Measurements from ENCODE around the gene TDRD7.
"Not testable (repeated sequence)": the region's sequence is repeated elsewhere in the genome, so short reads cannot be mapped to it uniquely, and the experiment has no call there.

Gene TDRD7

DNA sequence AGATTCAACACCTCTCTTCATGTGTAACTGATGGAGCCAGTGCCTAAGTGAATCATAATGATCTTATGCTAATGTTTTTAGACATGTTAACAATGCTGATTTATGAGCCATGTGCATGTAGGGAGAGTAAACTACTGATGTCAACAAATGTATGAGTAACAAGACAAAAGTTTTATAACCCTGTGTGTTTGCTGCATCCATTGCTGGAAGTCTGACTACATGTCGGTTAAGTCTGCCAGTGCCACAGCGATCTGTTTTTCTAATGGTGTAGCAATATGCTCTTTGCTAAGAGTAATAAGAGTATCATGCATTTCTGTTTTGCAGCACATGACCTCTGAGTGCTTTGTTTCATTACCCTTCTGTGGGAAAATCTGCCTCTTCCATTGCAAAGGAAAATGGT lies 63.2 kb downstream of the TDRD7 start:
- no peak for DNase-seq (ENCODE audit: low read depth in 2 of 2, low spot score in 1 of 2)

DNA sequence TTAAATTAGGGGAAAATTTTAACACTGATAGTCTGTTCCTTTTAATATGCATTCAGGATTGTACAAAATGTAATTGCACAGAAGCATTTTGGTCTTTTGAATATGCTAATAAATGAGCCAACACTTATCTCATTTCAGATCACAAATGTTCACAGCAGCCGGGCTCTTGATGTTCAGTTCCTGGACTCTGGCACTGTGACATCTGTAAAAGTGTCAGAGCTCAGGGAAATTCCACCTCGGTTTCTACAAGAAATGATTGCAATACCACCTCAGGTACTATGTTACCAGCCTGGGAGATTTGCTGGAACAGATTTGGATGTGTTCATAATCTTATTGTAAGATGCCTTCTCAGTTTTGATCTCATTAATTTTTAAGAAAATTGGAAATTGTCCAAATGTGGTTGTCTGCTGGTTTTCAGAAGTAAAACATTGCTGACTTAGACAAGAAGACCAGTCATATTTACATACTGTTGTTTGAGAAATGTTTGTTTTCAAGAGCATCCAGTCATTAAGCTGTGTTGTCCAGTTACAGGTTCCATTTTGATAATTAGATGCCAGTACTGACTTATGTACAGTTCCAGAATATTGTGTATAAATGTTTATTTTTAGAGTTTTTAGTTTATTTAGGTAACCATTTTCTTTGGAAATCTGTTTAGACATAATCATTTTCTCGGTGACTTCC lies 66.5 kb downstream of the TDRD7 start:
- no peak for DNase-seq (ENCODE audit: low read depth in 2 of 2, low spot score in 1 of 2)

DNA sequence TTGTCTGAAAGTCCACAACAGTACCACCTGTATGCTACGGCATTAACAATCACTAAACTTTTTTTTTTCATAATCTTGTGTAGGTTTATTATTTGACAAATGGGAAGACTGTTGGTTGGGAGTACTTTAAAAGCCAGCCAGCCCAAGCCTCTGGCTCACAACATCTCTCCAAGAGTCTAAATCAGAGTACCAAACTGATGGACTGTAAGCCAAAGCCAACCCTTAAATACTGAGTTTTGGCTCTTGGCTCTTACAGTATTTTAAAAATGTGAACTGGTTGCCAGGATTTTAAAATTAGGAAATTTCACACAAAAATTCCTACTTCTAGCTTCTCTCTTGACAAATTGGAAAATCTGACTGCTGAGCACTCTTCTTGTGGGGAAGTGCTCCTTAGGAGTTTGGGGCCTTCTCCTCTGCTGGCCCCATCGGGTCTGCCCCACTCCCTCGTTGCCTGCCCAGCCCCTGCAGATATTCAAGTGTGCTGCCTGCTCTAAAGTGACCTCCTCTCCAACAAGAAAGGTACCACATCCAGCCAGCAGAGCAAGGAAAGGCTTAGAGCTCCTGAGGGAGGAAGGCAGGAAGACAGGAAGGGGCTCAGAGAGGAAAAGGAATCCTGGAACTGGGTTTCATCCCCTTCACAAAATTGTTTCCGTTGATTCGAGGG lies 67.7 kb downstream of the TDRD7 start:
- no peak for DNase-seq (ENCODE audit: low read depth in 2 of 2, low spot score in 1 of 2)

DNA sequence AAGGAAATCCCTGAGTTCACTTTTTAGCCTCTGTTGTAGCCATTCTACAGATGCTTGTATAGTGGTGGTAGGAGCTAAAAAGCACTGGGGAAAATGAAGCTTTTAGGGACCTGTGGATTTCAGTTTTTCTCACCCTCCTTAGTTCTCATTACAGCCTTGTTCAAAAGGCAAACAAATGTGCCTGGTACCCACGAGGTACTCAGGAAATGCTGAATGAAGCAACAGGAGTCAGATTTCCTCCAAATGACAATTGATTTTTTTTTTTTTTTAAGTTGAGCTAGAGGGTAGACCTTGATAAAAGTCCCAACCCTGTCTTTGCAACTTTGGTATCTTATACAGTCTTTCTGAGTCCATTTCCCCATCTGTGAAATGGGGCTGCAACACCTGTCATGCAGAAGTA lies 68.3 kb downstream of the TDRD7 start:
- DNase-seq (ENCODE audit: low read depth in 2 of 2, low spot score in 1 of 2), result no peak

DNA sequence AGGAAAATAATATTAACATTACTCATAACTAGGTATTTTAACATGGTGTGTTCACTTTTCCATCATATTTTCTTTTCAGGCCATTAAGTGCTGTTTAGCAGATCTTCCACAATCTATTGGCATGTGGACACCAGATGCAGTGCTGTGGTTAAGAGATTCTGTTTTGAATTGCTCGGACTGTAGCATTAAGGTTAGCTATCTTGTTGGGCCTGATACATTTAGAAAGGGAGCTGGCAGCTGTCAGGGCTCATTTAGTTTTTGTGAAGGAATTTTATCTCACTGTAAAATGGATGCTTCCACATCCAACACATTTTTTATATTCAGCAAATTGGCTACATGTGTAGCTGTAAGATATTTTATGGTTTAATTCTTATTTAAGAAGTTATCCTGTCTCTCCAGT lies 68.9 kb downstream of the TDRD7 start:
- no peak for DNase-seq (ENCODE audit: low read depth in 2 of 2, low spot score in 1 of 2)

DNA sequence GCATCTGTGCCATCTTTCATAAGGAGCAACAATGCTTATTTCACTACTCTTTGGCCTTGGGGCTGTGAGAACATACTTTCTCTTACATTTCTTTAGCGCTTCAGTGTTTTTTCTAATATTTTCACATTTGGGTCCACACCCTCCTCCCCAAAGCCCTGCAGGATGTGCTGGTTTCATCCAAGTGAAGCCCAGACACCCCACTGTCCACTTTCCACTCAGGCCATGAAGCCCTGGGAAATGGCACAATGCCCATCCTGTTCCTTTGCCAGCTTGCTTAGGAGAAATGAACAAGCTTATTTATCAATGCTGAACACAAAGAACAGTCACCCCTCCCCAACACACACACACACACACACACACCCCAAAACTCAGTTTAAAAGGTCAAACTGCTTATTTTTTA lies 72.2 kb downstream of the TDRD7 start:
- no peak for DNase-seq (ENCODE audit: low read depth in 2 of 2, low spot score in 1 of 2)

DNA sequence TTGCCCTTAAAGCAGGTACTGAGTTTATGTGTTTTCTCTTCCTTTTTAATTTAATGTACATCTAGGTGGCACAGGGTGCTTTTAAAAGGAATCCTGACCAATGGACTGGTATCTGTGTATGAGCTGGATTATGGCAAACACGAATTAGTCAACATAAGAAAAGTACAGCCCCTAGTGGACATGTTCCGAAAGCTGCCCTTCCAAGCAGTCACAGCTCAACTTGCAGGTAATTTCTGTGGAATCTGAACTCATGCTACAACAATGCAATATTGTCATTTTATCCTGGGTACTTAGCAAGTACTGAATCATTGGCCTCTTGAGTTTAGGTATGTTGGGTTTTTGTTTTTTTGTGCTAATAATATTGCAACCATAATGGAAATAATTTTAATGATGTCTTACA lies 75.2 kb downstream of the TDRD7 start:
- no peak for DNase-seq (ENCODE audit: low read depth in 2 of 2, low spot score in 1 of 2)

DNA sequence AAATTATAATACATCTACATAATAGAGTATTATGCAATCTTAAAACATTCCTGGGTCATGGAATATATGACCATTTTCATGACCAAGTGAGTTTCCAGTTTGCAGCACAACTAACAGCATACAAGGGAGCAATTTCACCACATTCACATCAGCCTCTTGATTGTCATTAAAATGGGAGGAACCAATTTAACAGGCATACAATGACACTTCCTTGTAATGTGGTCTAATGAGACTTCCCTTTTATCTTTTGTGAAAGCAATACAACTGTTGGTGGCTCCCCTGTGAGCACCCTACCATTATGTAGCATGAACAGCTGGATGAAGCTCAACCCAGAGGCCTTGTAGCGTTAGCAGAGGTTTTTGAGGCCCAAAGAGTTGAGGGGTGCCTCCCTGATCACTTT lies 76.0 kb downstream of the TDRD7 start:
- DNase-seq (ENCODE audit: low read depth in 2 of 2, low spot score in 1 of 2), result no peak

DNA sequence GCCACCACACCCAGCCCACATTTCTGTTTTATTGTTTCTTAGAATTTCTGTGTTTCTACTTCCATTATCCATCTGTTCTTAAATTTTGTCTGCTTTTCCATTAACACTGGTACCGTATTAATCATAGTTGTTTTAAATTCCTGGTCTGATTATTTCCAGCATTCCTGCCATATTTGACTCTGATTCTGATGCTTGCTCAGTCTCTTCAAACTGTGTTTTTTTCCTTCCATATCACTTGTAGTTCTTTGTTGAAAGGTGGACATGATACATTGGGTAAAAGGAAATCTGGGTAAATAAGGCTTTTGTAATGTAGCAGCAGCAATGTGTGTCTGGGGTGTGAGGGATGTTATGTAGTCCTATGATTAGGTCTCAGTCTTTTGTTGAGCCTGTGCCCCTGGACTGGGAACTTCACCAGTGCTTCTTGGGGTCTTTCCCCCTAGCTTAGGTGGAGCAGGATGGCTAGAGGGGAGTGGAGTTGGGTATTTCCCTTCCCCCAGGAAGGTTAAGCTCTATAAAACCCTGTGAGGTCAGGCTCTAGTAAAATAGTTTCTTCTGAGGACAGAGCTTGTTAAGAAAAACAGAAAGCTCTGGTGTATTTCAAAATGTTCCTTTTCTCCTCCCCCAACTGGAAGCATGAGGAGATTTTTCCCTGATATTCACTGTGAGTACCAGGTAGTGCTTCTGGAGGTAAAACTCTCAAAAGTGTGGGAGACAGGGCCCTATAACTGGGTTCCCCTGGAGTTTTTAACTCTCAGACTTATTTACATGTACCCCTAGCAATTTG lies 79.5 kb downstream of the TDRD7 start:
- DNase-seq (ENCODE audit: low read depth in 2 of 2, low spot score in 1 of 2), result no peak

DNA sequence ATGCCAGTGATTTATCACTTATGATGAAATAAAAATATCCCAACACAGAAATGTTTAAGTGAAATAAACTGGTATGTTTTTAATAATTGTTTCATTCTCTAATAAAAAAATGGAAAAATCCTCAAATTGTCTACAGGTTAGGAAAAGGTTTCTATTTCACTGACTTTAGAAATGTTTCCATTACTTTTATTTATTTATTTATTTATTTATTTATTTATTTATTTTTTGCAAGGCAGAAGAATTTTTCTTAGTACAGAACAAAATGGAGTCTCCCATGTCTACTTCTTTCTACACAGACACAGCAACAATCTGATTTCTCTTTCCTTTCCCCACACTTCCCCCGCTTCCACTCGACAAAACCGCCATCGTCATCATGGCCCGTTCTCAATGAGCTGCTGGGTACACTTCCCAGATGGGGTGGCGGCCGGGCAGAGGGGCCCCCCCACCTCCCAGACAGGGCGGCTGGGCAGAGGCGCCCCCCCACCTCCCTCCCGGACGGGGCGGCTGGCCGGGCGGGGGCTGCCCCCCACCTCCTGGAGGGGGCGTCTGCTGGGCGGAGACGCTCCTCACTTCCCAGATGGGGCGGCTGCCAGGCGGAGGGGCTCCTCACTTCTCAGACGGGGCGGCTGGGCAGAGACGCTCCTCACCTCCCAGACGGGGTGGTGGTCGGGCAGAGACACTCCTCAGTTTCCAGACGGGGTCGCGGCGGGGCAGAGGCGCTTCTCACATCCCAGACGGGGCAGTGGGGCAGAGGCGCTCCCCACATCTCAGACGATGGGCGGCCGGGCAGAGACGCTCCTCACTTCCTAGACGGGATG lies 85.9 kb downstream of the TDRD7 start:
- not testable (repeated sequence) for DNase-seq (ENCODE audit: low read depth in 2 of 2, low spot score in 1 of 2)

DNA sequence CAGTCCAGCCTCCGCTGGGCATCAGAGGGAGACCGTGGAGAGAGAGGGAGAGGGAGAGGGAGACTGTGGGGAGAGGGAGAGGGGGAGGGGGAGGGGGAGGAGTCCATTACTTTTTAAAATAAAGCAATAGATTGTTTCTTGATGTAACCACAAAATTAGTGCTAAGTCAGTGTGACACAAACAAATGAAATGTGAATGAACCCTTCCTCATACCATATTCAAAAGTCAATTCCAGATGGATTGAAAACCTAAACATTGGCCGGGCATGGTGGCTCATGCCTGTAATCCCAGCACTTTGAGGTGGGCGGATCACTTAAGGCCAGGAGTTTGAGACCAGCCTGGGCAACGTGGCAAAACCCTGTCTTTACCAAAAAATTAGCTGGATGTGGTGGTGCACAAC lies 87.0 kb downstream of the TDRD7 start:
- not testable (repeated sequence) for DNase-seq (ENCODE audit: low read depth in 2 of 2, low spot score in 1 of 2)

DNA sequence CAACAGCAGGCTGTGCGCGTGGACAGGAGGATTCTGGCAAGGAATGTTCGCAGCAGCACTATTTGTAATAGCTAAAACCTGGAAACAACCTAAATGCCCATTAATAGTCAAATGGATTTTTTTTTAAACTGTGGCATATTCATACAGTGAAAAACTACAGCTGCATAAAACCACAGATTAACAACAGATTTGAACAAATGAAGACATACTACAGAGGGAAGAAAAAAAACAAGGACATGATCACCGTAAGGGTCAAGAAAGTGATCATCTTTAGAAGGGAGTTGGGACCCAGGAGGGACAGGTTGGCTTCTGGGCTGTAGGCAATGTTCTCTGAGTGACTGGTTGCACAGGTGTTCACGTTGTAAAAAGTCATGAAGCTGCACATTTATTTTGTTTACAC lies 88.4 kb downstream of the TDRD7 start:
- DNase-seq (ENCODE audit: low read depth in 2 of 2, low spot score in 1 of 2), result no peak

DNA sequence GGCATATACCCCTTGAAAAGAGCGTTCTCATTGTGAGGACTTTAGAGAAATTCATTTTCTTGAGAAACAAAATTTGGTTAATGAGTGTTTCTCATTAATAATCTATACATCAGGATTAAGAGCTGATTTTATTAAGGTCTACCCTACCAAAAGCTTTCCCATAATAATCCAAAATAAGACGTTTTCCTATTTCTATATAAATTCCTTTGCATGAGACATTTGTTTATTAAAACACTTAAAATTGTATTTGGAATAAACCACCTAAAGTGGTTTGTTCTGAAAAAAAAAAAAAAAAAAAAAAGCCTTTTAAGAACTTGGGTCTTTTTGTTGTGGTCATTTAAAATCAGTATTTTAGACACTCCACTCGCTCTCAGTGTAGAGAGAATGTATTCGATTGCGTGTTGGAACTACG lies 88.9 kb downstream of the TDRD7 start:
- DNase-seq (ENCODE audit: low read depth in 2 of 2, low spot score in 1 of 2), result no peak

DNA sequence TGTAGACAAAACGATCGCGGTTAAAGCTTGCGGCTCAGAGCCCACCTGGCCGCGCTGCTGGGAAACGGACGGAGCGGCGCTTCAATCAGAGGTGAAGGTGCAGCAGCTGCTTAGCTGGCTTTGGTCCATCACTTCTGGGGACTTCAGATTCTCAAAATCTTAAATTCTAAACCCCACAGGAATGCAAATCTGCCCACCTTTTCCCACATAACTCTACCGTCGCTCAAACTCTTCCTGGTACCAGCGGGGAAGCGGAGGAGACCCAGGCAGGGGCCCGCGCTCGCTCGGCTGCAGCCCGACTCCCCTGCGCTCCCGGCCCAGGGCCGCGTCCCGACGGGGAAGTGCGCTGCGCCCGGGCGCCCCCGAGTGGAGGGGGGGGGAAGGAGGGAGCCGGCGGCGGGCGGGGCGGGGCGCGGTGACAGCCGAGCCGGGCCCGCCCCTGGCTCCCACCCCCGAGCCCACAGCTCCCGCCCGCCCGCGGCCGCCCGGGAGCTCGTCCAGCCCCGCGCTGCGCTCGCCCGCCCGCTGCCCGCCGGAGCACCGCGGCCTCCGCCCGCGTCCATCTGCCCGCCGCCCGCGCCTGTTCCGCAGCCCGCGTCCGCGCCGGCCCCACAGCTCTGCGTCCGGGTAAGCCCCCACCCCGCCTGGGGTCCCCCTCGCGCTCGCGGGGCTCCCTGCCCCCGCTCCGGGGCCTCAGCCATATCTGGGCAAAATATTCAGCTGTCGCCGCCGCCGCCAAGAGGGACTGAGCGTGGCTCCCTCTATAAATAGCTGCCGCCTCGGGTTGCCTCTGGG lies 89.5 kb downstream of the TDRD7 start, which contains the start of gene TMOD1:
TMOD1 (plus strand) TSS at position 490 of the 795 bp plus-strand sequence. CDS start 22,523 bp downstream, outside the sequence.
- DNase-seq (ENCODE audit: low read depth in 2 of 2, low spot score in 1 of 2), result no peak

DNA sequence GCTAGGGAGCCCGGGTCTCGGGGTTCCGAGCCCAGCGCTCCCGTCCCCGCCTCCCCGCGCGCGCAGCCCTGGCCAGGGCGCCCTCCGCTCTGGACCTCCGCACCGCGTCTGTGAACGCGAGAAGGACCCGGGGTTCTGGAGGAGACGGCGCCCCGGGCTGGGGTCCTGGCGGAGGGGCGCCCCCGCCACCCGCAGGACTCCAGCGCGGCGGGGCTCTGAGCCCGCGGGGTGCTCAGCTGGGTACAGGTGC lies 90.0 kb downstream of the TDRD7 start:
- no peak for DNase-seq (ENCODE audit: low read depth in 2 of 2, low spot score in 1 of 2)

DNA sequence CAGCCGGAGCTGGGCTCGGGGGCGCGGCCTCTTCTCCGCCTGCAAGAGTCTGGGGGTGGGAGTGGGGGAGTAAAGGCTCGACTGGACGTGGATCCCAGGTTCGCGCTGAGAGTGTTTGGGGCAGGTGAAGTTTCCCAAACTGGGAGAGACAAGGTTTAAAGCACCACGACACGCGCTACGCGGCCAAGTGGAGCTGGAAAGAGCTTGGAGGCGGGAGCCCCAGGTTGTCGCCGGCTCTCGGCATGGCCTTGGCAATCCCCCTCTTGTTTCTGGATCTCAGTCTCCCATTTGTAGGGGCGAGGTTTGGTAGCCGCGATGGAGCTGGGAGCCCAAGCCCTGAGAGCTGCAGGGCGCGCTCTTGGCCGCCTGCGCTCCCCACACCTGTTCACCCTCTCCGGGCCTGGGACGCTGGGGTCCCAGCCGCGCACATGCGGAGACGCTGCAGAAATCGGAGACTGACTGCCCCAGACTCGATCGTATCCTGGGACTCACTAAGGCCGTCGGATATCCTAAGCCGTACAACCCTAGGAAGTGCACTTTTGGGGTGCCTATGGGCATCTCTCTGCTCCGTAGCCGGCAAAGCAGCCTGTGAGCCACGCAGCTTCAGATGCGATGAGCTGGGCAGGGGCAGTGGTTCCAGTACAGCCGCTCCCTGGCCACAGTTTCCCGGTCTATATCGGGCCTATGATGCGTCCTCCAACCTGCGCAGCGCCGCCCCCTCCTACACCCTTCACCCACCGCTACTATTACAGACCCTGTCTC lies 90.5 kb downstream of the TDRD7 start:
- no peak for DNase-seq (ENCODE audit: low read depth in 2 of 2, low spot score in 1 of 2)

DNA sequence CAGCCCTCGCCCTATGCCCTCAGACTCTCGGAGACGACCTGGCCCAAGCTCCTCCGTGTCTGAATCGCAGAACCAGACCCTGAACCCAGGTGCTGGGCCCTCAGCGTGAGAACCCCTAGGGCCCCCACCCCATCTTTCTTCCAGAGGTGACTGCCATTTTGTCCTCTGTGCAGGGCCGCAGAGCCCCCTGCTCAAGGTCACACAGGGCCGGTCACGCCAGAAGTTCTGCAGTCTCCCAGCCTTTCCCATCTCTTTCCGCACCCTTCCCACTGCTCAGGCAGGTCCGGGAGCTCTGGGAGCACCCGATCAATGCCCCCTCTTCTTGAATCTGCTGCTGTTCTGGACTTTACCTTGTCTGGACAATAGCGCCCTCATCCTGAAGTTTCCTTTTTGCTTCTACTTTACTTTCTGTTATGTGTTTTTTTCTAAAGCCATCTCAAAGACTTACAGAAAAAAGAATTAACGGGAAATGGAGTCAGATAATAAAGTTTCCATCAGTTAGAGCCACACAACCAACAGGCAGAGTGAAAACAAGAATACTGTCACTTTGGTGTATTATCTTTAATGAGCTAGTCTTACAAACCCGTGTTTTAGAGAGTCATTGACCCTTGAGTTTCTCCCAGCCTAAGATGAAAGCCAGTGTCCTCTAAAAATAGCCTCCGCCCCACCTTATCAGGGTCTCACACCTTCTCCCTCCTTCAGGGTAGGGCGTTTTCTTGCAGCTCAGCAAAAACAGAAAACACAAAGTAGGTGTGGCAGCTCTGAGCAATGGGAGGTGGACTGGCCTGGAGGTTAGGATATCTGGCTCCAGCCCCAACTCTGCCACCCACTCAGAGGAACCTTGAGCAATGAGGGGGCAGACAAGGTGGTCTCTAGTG lies 91.3 kb downstream of the TDRD7 start:
- DNase-seq (ENCODE audit: low read depth in 2 of 2, low spot score in 1 of 2), result no peak

DNA sequence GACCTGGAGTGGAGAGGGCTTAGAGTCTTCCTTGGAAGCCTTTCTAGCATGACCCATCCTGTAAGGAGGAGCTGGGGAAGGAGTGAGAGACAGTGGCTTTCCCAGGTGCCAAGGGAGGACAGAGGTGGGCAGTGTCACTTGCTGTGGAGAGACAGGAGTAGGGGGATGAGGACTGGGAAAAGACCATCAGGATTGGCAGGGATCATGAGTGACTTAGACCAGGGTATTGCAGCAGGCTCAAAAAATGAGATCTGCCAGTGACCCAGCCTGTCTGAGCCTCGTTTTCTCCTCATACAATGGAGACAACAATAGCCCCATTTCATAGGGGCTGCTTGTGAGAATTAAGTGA lies 91.9 kb downstream of the TDRD7 start:
- DNase-seq (ENCODE audit: low read depth in 2 of 2, low spot score in 1 of 2), result no peak
